Retinal pigment epithelial cell (primary cell): ENCODE measurements around the gene BMP6.
A peak's percentile ranks its signal among the peaks of the same experiment; 100 is the strongest.

ENCODE experiments used
- DNase-seq: peaks from one replicate; pipeline ENCODE4 v3.0.0-alpha.2; 2010; ENCODE audit warnings: low read depth
- H3K4me3 ChIP-seq: 2 replicates; pipeline ENCODE4 v1.5.1; 2011; ENCODE audit warnings: mild to moderate bottlenecking, low read length, control low read depth, moderate library complexity
- CTCF ChIP-seq: conservative IDR thresholded peaks from 2 replicates; pipeline ENCODE4 v1.5.1; 2011; ENCODE audit warnings: low read depth, low read length, control low read depth, inconsistent platforms

BMP6 gene

GRCh38 chr6:7697432-7697819 lies 28.5 kb upstream of the BMP6 start:
- H3K4me3 ChIP-seq: no peak overlapping the region
- no peak for TF ChIP-seq CTCF
- no peak for DNase-seq

GRCh38 chr6:7697820-7698623 lies 27.9 kb upstream of the BMP6 start:
- DNase-seq: peak; percentile 64
- H3K4me3 ChIP-seq: peak overlapping the region; percentile 5
- TF ChIP-seq CTCF: no peak

GRCh38 chr6:7701212-7701834 lies 24.6 kb upstream of the BMP6 start:
- no peak for DNase-seq
- H3K4me3 ChIP-seq: no peak overlapping the region
- no peak for TF ChIP-seq CTCF

- no peak for TF ChIP-seq CTCF
- H3K4me3 ChIP-seq: no peak overlapping the region
- DNase-seq: no peak
Measured at GRCh38 chr6:7703148-7703680, 22.7 kb upstream of the BMP6 start.

- H3K4me3 ChIP-seq: no peak overlapping the region
- TF ChIP-seq CTCF: no peak
- no peak for DNase-seq
Measured at GRCh38 chr6:7705483-7705882, 20.4 kb upstream of the BMP6 start.

- H3K4me3 ChIP-seq: no peak overlapping the region
- no peak for TF ChIP-seq CTCF
- DNase-seq: no peak
Measured at GRCh38 chr6:7706269-7706668, 19.6 kb upstream of the BMP6 start.

GRCh38 chr6:7707787-7708186 lies 18.1 kb upstream of the BMP6 start:
- no peak for TF ChIP-seq CTCF
- no peak for DNase-seq
- no peak overlapping the region for H3K4me3 ChIP-seq
